Measurements from ENCODE around the gene CACNA1H.

CACNA1H gene

GRCh38 chr16:1143761-1144450 lies 9.0 kb upstream of the CACNA1H start:
- no peak for FAIRE-seq

- no peak for FAIRE-seq
These were observed 8.2 kb upstream of the CACNA1H start for GRCh38 chr16:1144476-1145382.

DNA sequence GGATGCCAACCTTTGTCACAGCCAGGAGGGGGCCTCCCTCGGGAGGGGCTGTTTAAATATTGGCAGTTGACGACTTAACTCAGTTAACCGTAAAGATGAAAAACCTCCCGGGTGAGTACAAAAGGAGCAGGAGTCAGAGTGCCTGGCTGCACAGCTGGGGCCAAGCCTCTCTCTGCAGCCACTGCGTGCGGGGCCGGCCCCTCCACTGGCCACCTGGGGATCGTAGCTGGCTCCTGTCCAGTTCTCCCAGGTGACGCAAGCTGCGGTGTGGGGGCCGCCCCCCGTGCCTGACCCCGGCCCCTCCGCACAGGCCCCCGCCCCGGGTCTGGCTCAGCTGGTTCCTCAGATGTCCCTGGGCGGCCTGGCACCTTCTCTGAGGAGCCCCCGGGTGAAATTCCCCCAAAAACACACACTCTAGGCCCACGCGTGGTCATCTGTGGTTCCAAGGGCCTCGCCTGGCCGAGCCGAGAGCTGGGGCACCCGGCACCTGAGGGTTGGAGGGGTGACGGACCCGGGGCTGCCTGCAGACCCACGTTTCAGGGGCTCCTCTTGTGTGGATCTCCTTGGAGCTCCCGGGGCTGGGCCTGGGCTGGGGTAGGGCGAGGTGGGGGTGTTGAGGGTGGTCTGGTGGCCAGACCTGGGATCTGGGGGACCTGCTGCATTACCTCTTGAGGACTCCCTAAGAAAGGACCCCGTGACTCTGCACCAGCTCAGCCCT lies 7.4 kb upstream of the CACNA1H start:
- no peak for FAIRE-seq

DNA sequence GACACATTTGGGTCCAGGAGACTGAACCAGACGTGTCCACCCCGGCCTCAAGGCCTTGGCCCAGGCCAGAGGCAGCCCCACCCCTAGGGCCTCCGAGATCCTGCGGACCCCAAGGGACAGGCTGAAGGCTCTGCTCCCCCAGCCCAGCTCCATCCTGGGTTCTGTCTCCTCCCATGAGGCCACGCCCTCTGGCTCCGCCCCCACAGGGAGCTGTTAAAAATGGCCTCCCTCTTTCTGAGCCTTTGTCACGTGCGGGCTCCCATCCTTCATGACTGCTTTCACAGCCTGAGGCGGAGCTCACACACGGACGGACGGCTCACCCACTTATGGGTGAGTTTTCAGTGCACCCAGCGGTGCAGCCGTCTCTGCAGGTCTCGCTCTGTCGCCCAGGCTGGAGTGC lies 6.5 kb upstream of the CACNA1H start:
- FAIRE-seq = no peak

DNA sequence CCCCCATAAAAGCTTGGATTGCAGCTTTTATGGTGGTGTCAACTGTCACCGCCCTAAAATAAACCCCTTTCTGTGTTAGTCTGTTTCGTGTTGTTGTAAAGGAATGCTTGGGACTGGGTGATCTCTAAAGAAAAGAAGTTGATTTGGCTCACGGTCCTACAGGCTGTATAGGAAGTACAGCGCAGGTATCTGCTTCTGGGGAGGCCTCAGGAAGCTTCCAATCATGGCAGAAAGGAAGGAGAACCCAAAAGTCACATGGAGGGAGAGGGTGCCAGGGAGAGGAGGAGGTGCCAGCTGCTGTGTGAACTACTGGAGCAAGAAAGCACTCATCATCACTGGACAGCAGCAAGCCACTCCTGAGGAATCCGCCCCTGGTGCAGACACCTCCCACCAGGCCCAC lies 5.9 kb upstream of the CACNA1H start:
- FAIRE-seq = no peak

GRCh38 chr16:1149101-1149636 lies 3.7 kb upstream of the CACNA1H start:
- FAIRE-seq = no peak

DNA sequence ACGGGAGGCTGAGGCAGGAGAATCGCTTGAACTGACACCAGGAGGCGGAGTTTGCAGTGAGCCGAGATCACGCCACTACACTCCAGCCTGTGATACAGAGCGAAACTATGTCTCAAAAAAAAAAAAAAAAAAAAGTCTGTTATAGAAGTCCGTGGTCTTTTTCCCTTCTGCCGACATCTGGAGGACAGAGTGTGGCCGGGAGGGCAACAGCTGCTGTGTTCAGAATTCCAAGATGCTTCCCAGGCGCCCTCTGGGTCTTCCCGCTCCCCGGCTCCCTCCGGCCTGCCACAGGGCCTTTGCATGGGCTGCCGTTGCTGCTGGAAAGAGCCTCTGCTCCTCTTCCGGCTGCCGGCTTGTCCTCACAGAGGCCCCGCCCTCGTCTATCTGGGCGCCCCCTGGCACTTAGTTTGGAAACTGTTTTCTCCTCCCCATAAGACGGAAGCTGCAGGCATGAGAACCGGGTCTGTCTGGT lies 2.4 kb upstream of the CACNA1H start:
- no peak for FAIRE-seq

GRCh38 chr16:1151424-1152122 lies 1.3 kb upstream of the CACNA1H start:
- FAIRE-seq = no peak

DNA sequence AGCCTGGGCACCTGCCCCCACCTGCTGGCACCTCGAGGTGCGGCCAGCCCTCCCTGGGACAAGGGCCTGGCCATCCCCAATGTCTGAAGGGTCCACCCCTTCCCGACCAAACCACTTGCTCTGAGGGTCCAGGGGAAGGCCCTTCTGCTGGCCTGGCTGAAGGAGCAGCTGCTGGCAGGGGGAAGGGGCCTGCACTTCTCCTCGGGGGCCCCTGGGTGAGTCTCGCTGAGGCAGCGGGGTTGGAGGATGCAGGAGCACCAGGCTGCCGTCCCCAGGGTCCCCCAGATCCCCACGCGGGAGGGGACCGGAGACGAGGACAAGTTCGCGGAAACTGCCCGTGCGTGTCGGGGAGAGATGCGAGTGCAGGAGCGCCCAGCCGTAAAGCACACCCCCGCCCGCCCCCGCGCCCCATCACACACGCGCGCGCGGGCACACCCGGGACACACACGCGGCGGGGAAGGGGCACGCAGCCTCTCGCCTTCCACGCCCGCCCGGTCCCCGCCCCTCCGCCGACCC lies 725 bp upstream of the CACNA1H start:
- FAIRE-seq = no peak

GRCh38 chr16:1153480-1154160 lies 714 bp downstream of the CACNA1H start:
- no peak for FAIRE-seq

DNA sequence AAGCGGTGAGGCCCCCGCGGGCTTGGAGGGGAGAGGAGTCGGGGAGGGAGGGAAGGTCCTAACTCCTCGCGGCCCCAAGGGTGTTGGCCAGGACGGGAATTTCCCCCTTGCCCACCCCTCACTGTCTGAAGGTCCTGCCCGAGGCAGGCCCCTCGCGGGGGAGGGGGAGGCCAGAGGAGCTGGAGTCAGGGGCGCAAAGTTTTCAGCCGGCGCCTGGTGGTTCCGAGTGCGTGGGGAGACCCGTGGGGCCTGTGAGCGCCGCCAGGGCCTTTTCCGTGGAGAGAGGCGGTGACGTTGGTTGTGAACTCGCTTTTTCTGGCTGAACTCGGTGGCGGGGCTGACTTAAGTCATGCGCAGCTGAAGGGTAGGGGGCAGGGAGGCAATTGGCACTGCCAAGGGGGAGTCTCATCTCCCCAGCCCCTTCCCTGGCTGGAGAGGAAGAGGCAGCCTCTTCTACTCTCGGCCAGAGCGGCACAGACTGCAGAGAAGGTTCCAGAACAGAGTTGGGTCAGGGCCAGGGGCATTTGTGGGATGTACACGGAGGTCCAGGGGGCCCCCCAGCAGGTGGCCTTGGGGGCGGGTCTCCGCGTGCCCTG lies 1.5 kb downstream of the CACNA1H start:
- no peak for FAIRE-seq

DNA sequence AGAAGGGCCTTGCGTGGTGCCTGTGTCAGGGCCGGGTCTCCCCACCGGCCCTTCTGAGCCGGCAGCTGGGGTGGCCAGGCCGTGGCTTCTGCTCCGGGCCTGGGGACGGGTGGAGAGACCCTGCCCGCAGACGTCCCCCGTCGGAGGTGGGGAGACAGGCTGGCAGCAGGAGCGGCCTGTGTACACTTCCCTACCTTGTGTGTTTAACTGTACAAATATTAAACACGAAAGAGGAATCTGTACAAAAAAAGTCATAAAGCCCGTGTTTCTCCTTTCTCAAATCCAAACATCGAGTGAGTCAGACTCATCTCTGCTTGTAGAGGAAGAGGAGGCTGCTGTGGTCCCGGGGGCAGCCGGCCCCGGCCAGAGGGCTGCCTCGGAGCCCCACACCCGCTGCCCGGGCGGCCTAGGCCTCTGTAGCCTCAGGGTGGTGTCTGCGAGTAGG lies 2.0 kb downstream of the CACNA1H start:
- no peak for FAIRE-seq

- no peak for FAIRE-seq
These were observed 2.6 kb downstream of the CACNA1H start for GRCh38 chr16:1155353-1156054.

DNA sequence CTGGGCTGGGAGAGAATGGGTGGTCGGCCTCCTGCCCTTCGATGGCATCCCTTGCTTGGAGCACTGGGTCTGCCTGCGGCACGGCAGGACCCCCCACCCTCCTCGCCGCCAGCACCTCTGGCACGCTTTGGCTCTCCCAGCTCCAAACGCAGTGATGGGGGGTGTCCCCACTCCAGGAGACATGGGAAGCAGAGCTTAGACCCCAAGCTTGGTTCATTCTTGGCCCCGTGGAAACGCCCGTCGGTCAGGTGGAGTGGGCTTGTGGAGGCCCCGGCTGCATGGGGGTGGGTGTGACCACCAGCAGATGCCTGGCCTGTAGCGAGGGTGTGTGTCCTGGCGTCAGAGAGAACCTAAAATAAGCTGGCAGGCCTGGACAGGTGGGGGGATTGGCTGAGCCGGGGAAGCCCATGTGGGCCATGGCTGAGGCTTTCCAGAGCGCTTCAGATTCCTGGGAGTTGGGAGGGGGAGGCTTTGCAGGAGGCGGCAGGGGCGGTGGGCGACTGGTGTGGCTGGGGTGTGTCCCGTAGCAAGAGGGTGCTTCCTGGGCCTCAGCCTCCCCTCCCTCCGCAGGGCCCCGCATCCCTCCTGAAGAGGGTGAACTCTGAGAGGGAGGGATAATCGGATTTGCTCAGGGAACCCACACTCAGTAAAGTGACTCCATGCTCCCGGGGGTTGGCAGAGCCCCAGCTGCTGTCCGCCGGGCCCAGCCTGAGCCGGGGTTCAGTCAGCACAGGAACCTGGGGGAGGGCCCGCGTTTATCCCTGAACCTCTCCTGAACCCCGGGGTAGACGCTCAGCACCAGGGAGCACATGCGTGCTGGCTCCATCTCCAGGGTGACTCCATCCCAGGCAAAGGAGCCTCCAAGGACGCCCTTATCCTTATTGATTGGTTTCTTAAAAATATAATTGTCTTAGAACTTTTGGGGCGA lies 3.4 kb downstream of the CACNA1H start:
- no peak for FAIRE-seq

DNA sequence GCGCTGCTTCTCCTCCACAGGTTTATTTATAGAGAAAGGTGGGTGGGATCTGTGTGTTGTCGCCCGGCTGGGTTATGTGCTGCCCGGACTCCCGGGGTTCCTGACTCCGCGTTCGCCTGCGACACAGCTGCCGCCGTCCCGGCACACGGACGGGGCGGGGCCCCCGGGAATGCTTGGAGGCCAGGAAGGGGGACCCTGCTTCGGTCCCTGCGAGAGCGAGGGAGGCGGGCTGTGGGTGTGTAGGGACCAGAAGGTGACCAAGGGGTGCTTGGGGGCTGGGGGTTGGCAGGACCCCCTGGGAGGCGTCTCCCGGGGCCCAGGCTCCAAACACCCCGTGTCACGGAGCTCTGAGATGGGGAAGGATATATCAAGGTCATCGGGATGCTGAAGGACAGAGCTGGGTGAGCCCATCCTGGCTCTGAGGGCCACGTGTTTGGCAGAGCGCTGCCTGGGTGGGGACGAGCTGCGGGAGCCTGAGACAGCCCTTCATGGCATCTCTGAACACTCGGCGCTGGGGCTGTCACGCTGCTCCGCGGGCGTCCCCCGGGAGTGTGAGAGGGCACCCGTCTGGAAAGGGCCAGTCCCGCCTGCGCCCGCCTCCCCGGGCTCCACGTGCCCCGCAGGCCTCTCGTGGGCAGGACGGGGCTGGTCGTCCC lies 4.2 kb downstream of the CACNA1H start:
- FAIRE-seq = no peak

DNA sequence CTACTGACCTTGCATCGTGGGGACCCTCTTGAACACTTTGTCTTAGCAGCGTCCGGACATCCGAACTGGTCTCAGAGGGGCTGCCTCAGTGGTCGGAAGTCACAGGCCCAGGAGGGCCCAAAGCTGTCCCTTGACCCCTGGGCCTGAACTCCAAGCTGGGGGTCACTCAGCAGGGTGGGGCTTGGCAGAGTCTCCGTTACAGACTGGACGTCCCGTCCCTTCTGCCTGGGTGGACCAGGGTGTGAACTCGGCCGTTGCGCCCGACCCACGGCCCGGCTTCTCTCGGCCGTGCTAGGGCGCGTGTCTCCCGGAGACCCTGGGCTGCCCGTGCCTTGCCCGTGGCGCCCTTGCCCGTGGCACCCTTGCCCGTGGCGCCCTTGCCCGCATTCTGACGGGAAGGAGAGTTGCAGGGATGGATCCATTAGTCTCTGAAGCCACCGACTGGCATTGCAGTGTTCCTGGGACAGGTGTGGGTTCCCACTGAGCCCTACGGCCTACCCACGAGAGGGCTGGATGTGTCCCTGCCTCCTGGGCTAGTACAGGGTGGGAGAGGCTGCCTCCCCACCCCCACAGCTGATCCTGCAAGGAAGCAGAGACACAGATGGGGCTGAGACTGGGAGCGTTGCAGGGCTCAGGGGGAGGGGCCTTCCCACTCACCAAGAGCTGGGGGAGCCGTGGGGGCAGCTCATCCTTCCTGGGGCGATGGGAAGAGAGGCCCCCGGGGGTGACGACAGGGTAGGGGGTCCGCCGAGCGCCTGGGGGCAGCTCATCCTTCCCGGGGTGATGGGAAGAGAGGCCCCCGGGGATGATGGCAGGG lies 4.9 kb downstream of the CACNA1H start:
- FAIRE-seq = no peak

- no peak for FAIRE-seq
These were observed 5.8 kb downstream of the CACNA1H start for GRCh38 chr16:1158456-1159324.
